ENCODE data around the gene ADGRD1. TPM values are rescaled to one million over a fixed set of nuclear protein-coding genes. Genes with fewer than 3 reads are reported as not detected.

Gene ADGRD1
- polyA plus RNA-seq, 1 of the 3 experiments (the other 2 are of a cell fraction): not detected

GRCh38 chr12:130933269-130933995, 20.3 kb upstream of the ADGRD1 start (continued):
- no peak for TF ChIP-seq REST (IDR thresholded peaks at IDR 0.05; ENCODE audit: low read depth, low read length)
- TF ChIP-seq RCOR1 (IDR thresholded peaks at IDR 0.05; ENCODE audit: low read length): no peak
- TF ChIP-seq MAX (IDR thresholded peaks at IDR 0.05; ENCODE audit: low read depth): no peak
- TF ChIP-seq RAD21 (IDR thresholded peaks at IDR 0.05; ENCODE audit: low read length): no peak
- no peak for TF ChIP-seq USF1 (IDR thresholded peaks at IDR 0.05; ENCODE audit: borderline replicate concordance, low read depth)
- TF ChIP-seq USF2 (IDR thresholded peaks at IDR 0.05; ENCODE audit: borderline replicate concordance, low read depth, low read length): no peak
- TF ChIP-seq ELF1 (IDR thresholded peaks at IDR 0.05): no peak

GRCh38 chr12:130934753-130935152, 19.0 kb upstream of the ADGRD1 start:
- ChIA-PET POLR2A (no interaction called here), CTCF (interaction anchor here (1.0 to 3.6 kb wide), 2 partner anchors 19 to 197 kb away, joined by 3 to 29 read pairs; no protein-coding TSS in a partner anchor)
- Histone ChIP-seq H3K4me3 (ENCODE audit: low read depth in 2 of 2, low read length in 1 of 2) (no peak overlapping the region), H3K4me2 (no peak overlapping the region), H3F3A (replicated peaks; ENCODE audit: insufficient read depth) (no peaks in the 10 kb centered on the region), H3K36me3 (replicated peaks in 1 of 2; ENCODE audit: control insufficient read depth in 1 of 2, insufficient read depth in 2 of 2, low read length in 1 of 2) (no peaks in the 10 kb centered on the region), H4K20me1 (ENCODE audit: insufficient read depth) (no peaks in the 10 kb centered on the region), H3K27ac (ENCODE audit: low read depth in 2 of 2, low read length in 1 of 2) (no peak overlapping the region), H3K9me2 (no peaks in the 10 kb centered on the region; the same call in 1 of the 2 replicates), H3K9me3 (0 out of 2 replicates have a peak, but pooled peaks cover 4% of the 10 kb centered on the region), H3K79me2 (ENCODE audit: insufficient read depth) (no peaks in the 10 kb centered on the region), H3K27me3 (ENCODE audit: insufficient read depth) (no peaks in the 10 kb centered on the region), H3K4me1 (ENCODE audit: control insufficient read depth in 1 of 2, insufficient read depth in 2 of 2, low read depth in 1 of 2, low read length in 1 of 2) (peaks cover 0 to 3% of the 10 kb centered on the region in 2 experiments; a peak in 1 of 4 replicates), H2AFZ (ENCODE audit: low read depth) (no peak overlapping the region), H3K9ac (no peak overlapping the region)
- no peak for TF ChIP-seq NRF1 (IDR thresholded peaks at IDR 0.05; ENCODE audit: low read depth, low read length)
- no peak for TF ChIP-seq EP300 (IDR thresholded peaks at IDR 0.05; ENCODE audit: borderline replicate concordance in 1 of 2, low read depth in 1 of 2, low read length in 1 of 2)
- TF ChIP-seq TAF1 (IDR thresholded peaks at IDR 0.05; ENCODE audit: borderline replicate concordance, low read depth, low read length): no peak
- TF ChIP-seq GABPA (IDR thresholded peaks at IDR 0.05; ENCODE audit: low read depth): no peak
- no peak for TF ChIP-seq CHD2 (IDR thresholded peaks at IDR 0.05; ENCODE audit: low read length, partially characterized antibody)
- no peak for DNase-seq
- WGBS (ENCODE audit: low lambda C conversion rate): 58% methylated on average over 2 of the region's 2 CpGs

All from SK-N-SH (cell line).